DOHH2 (cell line): ENCODE measurements around the gene LCN2.
"Not testable (repeated sequence)": the region's sequence is repeated elsewhere in the genome, so short reads cannot be mapped to it uniquely, and the experiment has no call there.

Experiments used
- H3F3A ChIP-seq: fragments of 200-600 bp; sonication (generic), shearing (Covaris generic); 2 replicates; pipeline ENCODE4 v1.6.0; 2016; ENCODE audit warnings: antibody characterized with exemption, mild to moderate bottlenecking; ENCODE audit not compliant: control insufficient read depth, insufficient read depth
- H3K27ac ChIP-seq: fragments of 200-600 bp; sonication (generic); 2 replicates; pipeline ENCODE4 v1.5.1; 2014; ENCODE audit warnings: low read depth, mild to moderate bottlenecking, low read length, moderate library complexity
- H3K27me3 ChIP-seq: fragments of 200-600 bp; sonication (generic); 2 replicates; pipeline ENCODE4 v1.6.1; 2014; ENCODE audit warnings: mild to moderate bottlenecking, low read length, mixed read lengths; ENCODE audit not compliant: control insufficient read depth
- H3K36me3 ChIP-seq: fragments of 200-600 bp; sonication (generic); 2 replicates; pipeline ENCODE4 v1.6.1; 2014; ENCODE audit warnings: mild to moderate bottlenecking, low read length, moderate library complexity, mixed read lengths; ENCODE audit not compliant: control insufficient read depth
- H3K4me1 ChIP-seq: fragments of 200-600 bp; sonication (generic); 2 replicates; pipeline ENCODE4 v1.6.1; 2014; ENCODE audit warnings: mild to moderate bottlenecking, low read length, mixed read lengths; ENCODE audit not compliant: control insufficient read depth
- H3K4me2 ChIP-seq: fragments of 200-600 bp; sonication (generic); 2 replicates; pipeline ENCODE4 v1.6.0; 2014; ENCODE audit warnings: mild to moderate bottlenecking, low read length, moderate library complexity
- H3K4me3 ChIP-seq: fragments of 200-600 bp; sonication (generic); 2 replicates; pipeline ENCODE4 v1.5.1; 2014; ENCODE audit warnings: mild to moderate bottlenecking, low read length, mixed read lengths
- H3K79me2 ChIP-seq: fragments of 200-600 bp; sonication (generic); 2 replicates; pipeline ENCODE4 v1.6.1; 2014; ENCODE audit warnings: mild to moderate bottlenecking, low read length, mixed read lengths; ENCODE audit not compliant: control insufficient read depth
- H3K9me2 ChIP-seq: fragments of 200-600 bp; sonication (generic); replicated peaks from 2 replicates; pipeline ENCODE4 v1.6.1; 2014; ENCODE audit warnings: mild to moderate bottlenecking, low read length, mixed read lengths; ENCODE audit not compliant: control insufficient read depth
- H3K9me3 ChIP-seq: fragments of 200-600 bp; sonication (generic); 2 replicates; pipeline ENCODE4 v1.6.1; 2014; ENCODE audit warnings: antibody characterized with exemption, low read length, mixed read lengths; ENCODE audit not compliant: control insufficient read depth, insufficient read depth
- H4K20me1 ChIP-seq: fragments of 200-600 bp; sonication (generic); 2 replicates; pipeline ENCODE4 v1.6.0; 2014; ENCODE audit warnings: low read depth, mild to moderate bottlenecking, antibody characterized with exemption, low read length, moderate library complexity; ENCODE audit not compliant: control insufficient read depth, insufficient read depth
- EZH2phosphoT487 ChIP-seq: fragments of 200-600 bp; sonication (generic); IDR thresholded peaks from 2 replicates; pipeline ENCODE4 v1.6.1; 2017; ENCODE audit warnings: borderline replicate concordance, mild to moderate bottlenecking, antibody characterized with exemption, low read length, moderate library complexity, mixed read lengths
- TF ChIP-seq, protein P1 (sequence below): fragments of 200-600 bp; sonication (generic); IDR thresholded peaks from one replicate; pipeline ENCODE4 v1.5.1; 2014; ENCODE audit warnings: antibody characterized with exemption, mild to moderate bottlenecking, low read depth, low read length; ENCODE audit not compliant: poor library complexity, severe bottlenecking

The LCN2 gene

DNA sequence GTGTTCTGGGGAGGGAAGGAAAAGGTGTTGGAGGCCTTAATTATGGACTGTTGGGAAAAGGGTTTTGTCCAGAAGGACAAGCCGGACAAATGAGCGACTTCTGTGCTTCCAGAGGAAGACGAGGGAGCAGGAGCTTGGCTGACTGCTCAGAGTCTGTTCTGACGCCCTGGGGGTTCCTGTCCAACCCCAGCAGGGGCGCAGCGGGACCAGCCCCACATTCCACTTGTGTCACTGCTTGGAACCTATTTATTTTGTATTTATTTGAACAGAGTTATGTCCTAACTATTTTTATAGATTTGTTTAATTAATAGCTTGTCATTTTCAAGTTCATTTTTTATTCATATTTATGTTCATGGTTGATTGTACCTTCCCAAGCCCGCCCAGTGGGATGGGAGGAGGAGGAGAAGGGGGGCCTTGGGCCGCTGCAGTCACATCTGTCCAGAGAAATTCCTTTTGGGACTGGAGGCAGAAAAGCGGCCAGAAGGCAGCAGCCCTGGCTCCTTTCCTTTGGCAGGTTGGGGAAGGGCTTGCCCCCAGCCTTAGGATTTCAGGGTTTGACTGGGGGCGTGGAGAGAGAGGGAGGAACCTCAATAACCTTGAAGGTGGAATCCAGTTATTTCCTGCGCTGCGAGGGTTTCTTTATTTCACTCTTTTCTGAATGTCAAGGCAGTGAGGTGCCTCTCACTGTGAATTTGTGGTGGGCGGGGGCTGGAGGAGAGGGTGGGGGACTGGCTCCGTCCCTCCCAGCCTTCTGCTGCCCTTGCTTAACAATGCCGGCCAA lies 40.8 kb upstream of the LCN2 start:
- Histone ChIP-seq H3K27ac (no peak overlapping the region), H4K20me1 (no peaks in the 10 kb centered on the region), H3K36me3 (peaks cover 61% of the 10 kb centered on the region), H3F3A (0 out of 2 replicates have a peak, but pooled peaks cover 3% of the 10 kb centered on the region), H3K9me3 (no peaks in the 10 kb centered on the region), H3K27me3 (no peaks in the 10 kb centered on the region), H3K4me3 (no peak overlapping the region), H3K4me1 (no peaks in the 10 kb centered on the region), H3K9me2 (no peaks in the 10 kb centered on the region), H3K79me2 (no peaks in the 10 kb centered on the region), H3K4me2 (no peak overlapping the region)
- TF ChIP-seq, protein P1, sequence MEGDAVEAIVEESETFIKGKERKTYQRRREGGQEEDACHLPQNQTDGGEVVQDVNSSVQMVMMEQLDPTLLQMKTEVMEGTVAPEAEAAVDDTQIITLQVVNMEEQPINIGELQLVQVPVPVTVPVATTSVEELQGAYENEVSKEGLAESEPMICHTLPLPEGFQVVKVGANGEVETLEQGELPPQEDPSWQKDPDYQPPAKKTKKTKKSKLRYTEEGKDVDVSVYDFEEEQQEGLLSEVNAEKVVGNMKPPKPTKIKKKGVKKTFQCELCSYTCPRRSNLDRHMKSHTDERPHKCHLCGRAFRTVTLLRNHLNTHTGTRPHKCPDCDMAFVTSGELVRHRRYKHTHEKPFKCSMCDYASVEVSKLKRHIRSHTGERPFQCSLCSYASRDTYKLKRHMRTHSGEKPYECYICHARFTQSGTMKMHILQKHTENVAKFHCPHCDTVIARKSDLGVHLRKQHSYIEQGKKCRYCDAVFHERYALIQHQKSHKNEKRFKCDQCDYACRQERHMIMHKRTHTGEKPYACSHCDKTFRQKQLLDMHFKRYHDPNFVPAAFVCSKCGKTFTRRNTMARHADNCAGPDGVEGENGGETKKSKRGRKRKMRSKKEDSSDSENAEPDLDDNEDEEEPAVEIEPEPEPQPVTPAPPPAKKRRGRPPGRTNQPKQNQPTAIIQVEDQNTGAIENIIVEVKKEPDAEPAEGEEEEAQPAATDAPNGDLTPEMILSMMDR, result no peak
- TF ChIP-seq EZH2phosphoT487, result no peak

DNA sequence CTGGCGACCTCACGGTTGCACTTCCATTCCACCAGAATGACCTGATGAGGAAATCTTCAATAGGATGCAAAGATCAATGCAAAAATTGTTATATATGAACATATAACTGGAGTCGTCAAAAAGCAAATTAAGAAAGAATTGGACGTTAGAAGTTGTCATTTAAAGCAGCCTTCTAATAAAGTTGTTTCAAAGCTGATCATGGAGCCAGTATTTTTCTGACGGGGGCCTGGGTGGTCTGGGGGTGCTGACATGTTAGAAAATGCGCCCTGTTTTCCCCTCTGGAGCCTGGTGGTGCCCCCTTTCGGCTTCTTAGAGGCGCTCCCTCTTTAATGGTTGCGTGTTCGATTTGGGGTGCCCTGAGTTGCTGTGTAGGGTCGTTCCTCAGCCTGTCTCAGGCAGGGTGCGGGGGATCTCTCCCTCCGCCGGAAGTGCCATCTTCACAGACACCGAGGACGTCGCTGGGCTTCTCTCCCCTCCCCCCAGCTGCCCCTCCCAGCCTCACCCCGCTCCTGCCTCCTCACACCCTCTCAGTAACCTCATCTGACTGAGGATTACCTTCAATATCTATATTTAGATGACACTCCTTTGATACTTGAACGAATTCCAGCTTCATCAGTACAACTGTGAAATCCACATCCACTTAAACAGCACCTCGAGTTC lies 40.1 kb upstream of the LCN2 start:
- Histone ChIP-seq H3K27me3 (no peaks in the 10 kb centered on the region), H3K4me1 (no peaks in the 10 kb centered on the region), H3K9me2 (no peaks in the 10 kb centered on the region), H3K36me3 (peaks cover 62% of the 10 kb centered on the region), H3K4me2 (no peak overlapping the region), H3K4me3 (no peak overlapping the region), H3K27ac (no peak overlapping the region), H3K79me2 (no peaks in the 10 kb centered on the region), H4K20me1 (no peaks in the 10 kb centered on the region), H3F3A (0 out of 2 replicates have a peak, but pooled peaks cover 3% of the 10 kb centered on the region), H3K9me3 (no peaks in the 10 kb centered on the region)
- TF ChIP-seq, protein P1, result no peak
- TF ChIP-seq EZH2phosphoT487, result no peak

DNA sequence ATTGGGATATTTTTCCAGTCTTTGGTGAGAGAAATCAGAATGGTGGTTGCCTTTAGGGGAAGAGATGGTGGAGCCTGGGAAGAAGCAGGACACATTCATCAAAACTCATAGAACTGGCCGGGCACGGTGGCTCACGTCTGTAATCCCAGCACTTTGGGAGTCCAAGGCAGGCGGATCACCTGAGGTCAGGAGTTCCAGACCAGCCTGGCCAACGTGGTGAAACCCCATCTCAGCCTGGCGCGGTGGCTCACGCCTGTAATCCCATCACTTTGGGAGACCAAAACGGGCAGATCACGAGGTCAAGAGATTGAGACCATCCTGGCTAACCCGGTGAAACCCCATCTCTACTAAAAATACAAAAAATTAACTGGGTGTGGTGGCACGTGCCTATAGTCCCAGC lies 37.5 kb upstream of the LCN2 start:
- not testable (repeated sequence) for H3K4me3 ChIP-seq, H3K9me2 ChIP-seq, H3K4me2 ChIP-seq, H4K20me1 ChIP-seq, H3F3A ChIP-seq, H3K27me3 ChIP-seq, H3K4me1 ChIP-seq, H3K79me2 ChIP-seq, H3K27ac ChIP-seq, H3K9me3 ChIP-seq
- peaks cover 71% of the 10 kb centered on the region for H3K36me3 ChIP-seq
